22Rv1 (cell line): ENCODE data around the gene IL17RD.

Experiments used
- ZFX ChIP-seq: fragments of 450-650 bp; IDR thresholded peaks from 2 replicates; pipeline ENCODE4 v1.6.1; 2017; ENCODE audit warnings: antibody characterized with exemption, borderline replicate concordance
- TF ChIP-seq, protein P1 (sequence below): fragments of 450-650 bp; IDR thresholded peaks from 2 replicates; pipeline ENCODE4 v1.5.1; 2017; ENCODE audit warnings: mild to moderate bottlenecking

DNA sequence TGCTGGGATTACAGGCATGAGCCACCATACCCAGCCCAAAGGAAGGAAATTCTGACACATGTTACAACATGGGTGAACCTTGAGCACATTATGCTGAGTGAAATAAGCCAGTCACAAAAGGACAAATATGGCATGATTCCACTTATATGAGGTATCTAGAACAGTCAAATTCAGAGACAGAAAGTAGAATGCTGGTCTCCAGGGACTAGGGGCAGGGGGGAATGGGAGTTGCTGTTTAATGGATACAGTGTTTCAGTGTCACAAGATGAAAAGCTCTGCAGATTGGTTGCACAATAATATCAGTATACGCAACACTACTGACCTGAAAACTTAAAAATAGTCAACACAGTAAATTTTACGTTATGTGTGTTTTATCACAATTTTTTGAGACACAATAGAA, 100.6 kb downstream of the IL17RD start:
- TF ChIP-seq, protein P1, sequence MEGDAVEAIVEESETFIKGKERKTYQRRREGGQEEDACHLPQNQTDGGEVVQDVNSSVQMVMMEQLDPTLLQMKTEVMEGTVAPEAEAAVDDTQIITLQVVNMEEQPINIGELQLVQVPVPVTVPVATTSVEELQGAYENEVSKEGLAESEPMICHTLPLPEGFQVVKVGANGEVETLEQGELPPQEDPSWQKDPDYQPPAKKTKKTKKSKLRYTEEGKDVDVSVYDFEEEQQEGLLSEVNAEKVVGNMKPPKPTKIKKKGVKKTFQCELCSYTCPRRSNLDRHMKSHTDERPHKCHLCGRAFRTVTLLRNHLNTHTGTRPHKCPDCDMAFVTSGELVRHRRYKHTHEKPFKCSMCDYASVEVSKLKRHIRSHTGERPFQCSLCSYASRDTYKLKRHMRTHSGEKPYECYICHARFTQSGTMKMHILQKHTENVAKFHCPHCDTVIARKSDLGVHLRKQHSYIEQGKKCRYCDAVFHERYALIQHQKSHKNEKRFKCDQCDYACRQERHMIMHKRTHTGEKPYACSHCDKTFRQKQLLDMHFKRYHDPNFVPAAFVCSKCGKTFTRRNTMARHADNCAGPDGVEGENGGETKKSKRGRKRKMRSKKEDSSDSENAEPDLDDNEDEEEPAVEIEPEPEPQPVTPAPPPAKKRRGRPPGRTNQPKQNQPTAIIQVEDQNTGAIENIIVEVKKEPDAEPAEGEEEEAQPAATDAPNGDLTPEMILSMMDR, result no peak
- no peak for TF ChIP-seq ZFX
